Mesendoderm (in vitro differentiated cells): ENCODE measurements around the gene FBXO2.

Experiments
- DNase-seq: peaks from one replicate; pipeline ENCODE4 v3.0.0; 2013
- H2AK5ac ChIP-seq: 2 replicates; pipeline ENCODE4 v1.6.1; 2013; ENCODE audit warnings: low read length, inconsistent platforms
- H2BK120ac ChIP-seq: 2 replicates; pipeline ENCODE4 v1.6.1; 2013; ENCODE audit warnings: low read depth, mild to moderate bottlenecking, low read length, moderate library complexity, mixed read lengths
- H2BK15ac ChIP-seq: replicated peaks from 2 replicates; pipeline ENCODE4 v1.6.1; 2013; ENCODE audit warnings: low read depth, mild to moderate bottlenecking, moderate library complexity
- H2BK5ac ChIP-seq: 2 replicates; pipeline ENCODE4 v1.6.1; 2013; ENCODE audit warnings: low read length, inconsistent platforms
- H3K18ac ChIP-seq: 2 replicates; pipeline ENCODE4 v1.6.1; 2013; ENCODE audit warnings: mild to moderate bottlenecking, low read length, mixed read lengths
- H3K23ac ChIP-seq: one replicate; pipeline ENCODE4 v1.6.1; 2013; ENCODE audit warnings: low read length
- H3K27ac ChIP-seq: 2 replicates; pipeline ENCODE4 v1.5.1; 2013; ENCODE audit warnings: low read depth, mild to moderate bottlenecking, inconsistent platforms, low read length, moderate library complexity
- H3K27me3 ChIP-seq: 2 replicates; pipeline ENCODE4 v1.6.1; 2013; ENCODE audit warnings: low read length, control low read depth, mild to moderate bottlenecking, inconsistent platforms; ENCODE audit not compliant: insufficient read depth, poor library complexity
- H3K36me3 ChIP-seq: 2 replicates; pipeline ENCODE4 v1.6.1; 2013; ENCODE audit warnings: low read length, inconsistent platforms; ENCODE audit not compliant: control insufficient read depth, insufficient read depth
- H3K4ac ChIP-seq: one replicate; pipeline ENCODE4 v1.6.1; 2013; ENCODE audit warnings: low read depth, mild to moderate bottlenecking, low read length, moderate library complexity
- H3K4me1 ChIP-seq: 2 replicates; pipeline ENCODE4 v1.6.1; 2013; ENCODE audit warnings: low read depth, low read length, inconsistent platforms; ENCODE audit not compliant: control insufficient read depth
- H3K4me2 ChIP-seq: 2 replicates; pipeline ENCODE4 v1.6.1; 2013; ENCODE audit warnings: low read length
- H3K4me3 ChIP-seq: 2 replicates; pipeline ENCODE4 v1.5.1; 2013; ENCODE audit warnings: mild to moderate bottlenecking, low read length
- H3K56ac ChIP-seq: one replicate; pipeline ENCODE4 v1.6.1; 2013; ENCODE audit warnings: low read length
- H3K79me1 ChIP-seq: 2 replicates; pipeline ENCODE4 v1.6.1; 2013; ENCODE audit warnings: low read length, inconsistent platforms
- H3K79me2 ChIP-seq: 2 replicates; pipeline ENCODE4 v1.6.1; 2013; ENCODE audit warnings: mild to moderate bottlenecking, low read length; ENCODE audit not compliant: control insufficient read depth, insufficient read depth
- H3K9ac ChIP-seq: 2 replicates; pipeline ENCODE4 v1.6.1; 2013; ENCODE audit warnings: low read length, inconsistent platforms
- H4K5ac ChIP-seq: one replicate; pipeline ENCODE4 v1.6.1; 2013; ENCODE audit warnings: low read length
- H4K8ac ChIP-seq: one replicate; pipeline ENCODE4 v1.6.1; 2013; ENCODE audit warnings: low read depth, mild to moderate bottlenecking, control low read depth, low read length, moderate library complexity
- WGBS: extraction: QIAGEN DNeasy Blood & Tissue Kit; methylation state at CpG from one replicate; pipeline ENCODE4 v1.1.7; 2013; ENCODE audit warnings: low lambda C conversion rate, missing lambda C conversion rate; ENCODE audit not compliant: insufficient coverage; ENCODE audit errors: extremely low coverage; 5-methylcytosine and 5-hydroxymethylcytosine counted together

FBXO2 gene

GRCh38 chr1:11617314-11617713 lies 36.9 kb downstream of the FBXO2 start:
- WGBS: no CpG with 5 or more reads among the region's 7 CpGs
- Histone ChIP-seq H3K36me3 (no peaks in the 10 kb centered on the region), H2BK15ac (no peak overlapping the region)

GRCh38 chr1:11616766-11617165 lies 37.5 kb downstream of the FBXO2 start:
- Histone ChIP-seq H3K18ac (no peak overlapping the region), H3K4me3 (no peak overlapping the region), H3K4me2 (no peak overlapping the region), H2BK5ac (no peak overlapping the region), H3K4ac (no peak overlapping the region), H2BK15ac (no peak overlapping the region), H2BK120ac (no peak overlapping the region), H3K79me2 (no peaks in the 10 kb centered on the region), H4K5ac (no peak overlapping the region), H3K23ac (no peak overlapping the region), H4K8ac (no peak overlapping the region), H3K27me3 (no peaks in the 10 kb centered on the region), H3K79me1 (no peaks in the 10 kb centered on the region), H2AK5ac (no peak overlapping the region), H3K27ac (no peak overlapping the region), H3K36me3 (no peaks in the 10 kb centered on the region), H3K9ac (no peak overlapping the region), H3K56ac (no peak overlapping the region), H3K4me1 (no peaks in the 10 kb centered on the region)
- DNase-seq: no peak
- WGBS: no CpG with 5 or more reads among the region's 7 CpGs

More at GRCh38 chr1:11617314-11617713, 36.9 kb downstream of the FBXO2 start:
- no peak overlapping the region for H4K5ac ChIP-seq
- H3K4me2 ChIP-seq: no peak overlapping the region
- no peak overlapping the region for H3K4me3 ChIP-seq
- H2BK120ac ChIP-seq: no peak overlapping the region
- H3K79me2 ChIP-seq: no peaks in the 10 kb centered on the region
- H3K4ac ChIP-seq: no peak overlapping the region
- no peak overlapping the region for H3K56ac ChIP-seq
- no peak overlapping the region for H3K18ac ChIP-seq
- H3K27ac ChIP-seq: no peak overlapping the region
- H3K23ac ChIP-seq: no peak overlapping the region
- no peak overlapping the region for H3K9ac ChIP-seq
- no peaks in the 10 kb centered on the region for H3K27me3 ChIP-seq
- no peaks in the 10 kb centered on the region for H3K4me1 ChIP-seq
- no peak overlapping the region for H2AK5ac ChIP-seq
- DNase-seq: no peak
- H4K8ac ChIP-seq: no peak overlapping the region
- H2BK5ac ChIP-seq: no peak overlapping the region
- H3K79me1 ChIP-seq: no peaks in the 10 kb centered on the region

GRCh38 chr1:11615090-11615489 lies 39.1 kb downstream of the FBXO2 start:
- Histone ChIP-seq H3K4me2 (no peak overlapping the region), H2BK15ac (no peak overlapping the region), H3K4me3 (no peak overlapping the region), H3K79me2 (no peaks in the 10 kb centered on the region), H3K79me1 (no peaks in the 10 kb centered on the region), H3K18ac (no peak overlapping the region), H3K27ac (no peak overlapping the region), H3K9ac (no peak overlapping the region), H2BK120ac (no peak overlapping the region), H3K4ac (no peak overlapping the region), H4K8ac (no peak overlapping the region), H3K27me3 (no peaks in the 10 kb centered on the region), H3K4me1 (no peaks in the 10 kb centered on the region), H3K23ac (no peak overlapping the region), H4K5ac (no peak overlapping the region), H3K36me3 (no peaks in the 10 kb centered on the region), H2AK5ac (no peak overlapping the region), H3K56ac (no peak overlapping the region), H2BK5ac (no peak overlapping the region)
- DNase-seq: no peak
- no CpG with 5 or more reads among the region's 16 CpGs for WGBS

- Histone ChIP-seq H3K79me2 (no peaks in the 10 kb centered on the region), H2AK5ac (no peak overlapping the region), H3K27me3 (no peaks in the 10 kb centered on the region), H3K4me2 (no peak overlapping the region), H3K18ac (no peak overlapping the region), H2BK120ac (no peak overlapping the region), H3K56ac (no peak overlapping the region), H4K5ac (no peak overlapping the region), H2BK5ac (no peak overlapping the region), H4K8ac (no peak overlapping the region), H3K4me3 (no peak overlapping the region), H3K4me1 (no peaks in the 10 kb centered on the region), H3K4ac (no peak overlapping the region), H3K27ac (no peak overlapping the region), H3K36me3 (no peaks in the 10 kb centered on the region), H2BK15ac (no peak overlapping the region), H3K79me1 (no peaks in the 10 kb centered on the region), H3K23ac (no peak overlapping the region), H3K9ac (no peak overlapping the region)
- no CpG with 5 or more reads among the region's 5 CpGs for WGBS
- no peak for DNase-seq
Observed at GRCh38 chr1:11613347-11613746, 40.9 kb downstream of the FBXO2 start.

GRCh38 chr1:11611638-11612327 lies 42.4 kb downstream of the FBXO2 start:
- Histone ChIP-seq H3K23ac (no peak overlapping the region), H4K5ac (no peak overlapping the region), H3K18ac (no peak overlapping the region), H3K4me3 (no peak overlapping the region), H3K79me1 (no peaks in the 10 kb centered on the region), H2BK120ac (no peak overlapping the region), H3K79me2 (no peaks in the 10 kb centered on the region), H2BK5ac (no peak overlapping the region), H3K9ac (no peak overlapping the region), H4K8ac (no peak overlapping the region), H3K4me2 (no peak overlapping the region), H3K4ac (no peak overlapping the region), H3K27me3 (no peaks in the 10 kb centered on the region), H3K56ac (no peak overlapping the region), H2BK15ac (no peak overlapping the region), H2AK5ac (no peak overlapping the region), H3K27ac (no peak overlapping the region), H3K4me1 (no peaks in the 10 kb centered on the region), H3K36me3 (no peaks in the 10 kb centered on the region)
- no peak for DNase-seq
- no CpG with 5 or more reads among the region's 7 CpGs for WGBS

GRCh38 chr1:11610629-11611180 lies 43.5 kb downstream of the FBXO2 start:
- H3K4me3 ChIP-seq: no peak overlapping the region
- no peak overlapping the region for H2BK120ac ChIP-seq
- no peak overlapping the region for H2BK5ac ChIP-seq
- no peak overlapping the region for H3K23ac ChIP-seq
- no peak overlapping the region for H3K4ac ChIP-seq
- H3K9ac ChIP-seq: no peak overlapping the region
- H3K27ac ChIP-seq: no peak overlapping the region
- no peaks in the 10 kb centered on the region for H3K27me3 ChIP-seq
- no peak overlapping the region for H4K8ac ChIP-seq
- H3K79me1 ChIP-seq: no peaks in the 10 kb centered on the region
- H3K18ac ChIP-seq: no peak overlapping the region
- no peaks in the 10 kb centered on the region for H3K79me2 ChIP-seq
- DNase-seq: no peak
- H4K5ac ChIP-seq: no peak overlapping the region
- H3K36me3 ChIP-seq: no peaks in the 10 kb centered on the region
- no peaks in the 10 kb centered on the region for H3K4me1 ChIP-seq
- H2BK15ac ChIP-seq: no peak overlapping the region
- no peak overlapping the region for H3K4me2 ChIP-seq
- no peak overlapping the region for H2AK5ac ChIP-seq
- no peak overlapping the region for H3K56ac ChIP-seq
- WGBS: no CpG with 5 or more reads among the region's 6 CpGs
